ENCODE data around the gene SCAF1. TPM values are rescaled to one million over a fixed set of nuclear protein-coding genes. Genes with fewer than 3 reads are reported as not detected.

The SCAF1 gene
- total RNA-seq, 1 donor from 2014 or later = 42.5 TPM

- ATAC-seq = no peak
- no peak for DNase-seq (ENCODE audit: missing footprints)
- intact Hi-C loops (cut with DNase I) = loop anchor here (2.0 to 5.0 kb wide), 3 partner anchors 37 to 187 kb away; partner anchors contain the start of genes ALDH16A1, PIH1D1, PRMT1 and PRR12
Measured at GRCh38 chr19:49639401-49640112, 2.5 kb upstream of the SCAF1 start.

GRCh38 chr19:49640113-49640898, 1.7 kb upstream of the SCAF1 start, which contains the start of gene RRAS:
TSS of gene RRAS (minus strand) at chr19:49640143. CDS start at chr19:49640098, 45 bp downstream.
- DNase-seq (ENCODE audit: missing footprints) = peak; percentile 100
- intact Hi-C loops (cut with DNase I) = loop anchor here (2.0 to 5.0 kb wide), 3 partner anchors 36 to 188 kb away; partner anchors contain the start of genes ALDH16A1, PIH1D1, PRMT1 and PRR12
- ATAC-seq = peak; percentile 79

GRCh38 chr19:49642492-49643035, 555 bp downstream of the SCAF1 start:
- intact Hi-C loops (cut with DNase I) = loop anchor here (5.0 kb wide), 1 partner anchor 190 kb away; the partner anchor contains the start of genes ALDH16A1 and PIH1D1
- ATAC-seq = no peak
- DNase-seq (ENCODE audit: missing footprints) = no peak

DNA sequence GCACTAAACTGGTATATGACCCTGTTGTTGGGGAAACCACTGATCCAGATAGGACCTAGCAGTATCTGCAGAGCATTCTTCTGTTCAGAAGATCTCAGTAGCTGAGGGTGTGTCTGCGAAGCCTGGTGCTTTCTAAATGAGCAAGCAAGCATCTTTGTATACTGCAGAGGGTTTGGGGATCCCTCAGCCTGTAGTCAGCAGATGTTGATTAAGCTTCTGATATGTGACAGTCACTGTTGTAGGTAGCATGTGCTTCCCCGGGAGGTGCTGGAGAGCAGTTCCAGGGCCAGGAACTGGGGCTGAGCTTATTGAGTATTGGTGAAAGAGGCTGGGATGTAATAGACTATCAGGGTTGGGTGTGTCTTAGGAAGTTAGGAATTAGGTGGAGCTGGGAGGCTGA, 1.5 kb downstream of the SCAF1 start:
- no peak for DNase-seq (ENCODE audit: missing footprints)
- intact Hi-C loops (cut with DNase I) = loop anchor here (5.0 kb wide), 1 partner anchor 191 kb away; the partner anchor contains the start of genes ALDH16A1 and PIH1D1
- ATAC-seq = no peak

DNA sequence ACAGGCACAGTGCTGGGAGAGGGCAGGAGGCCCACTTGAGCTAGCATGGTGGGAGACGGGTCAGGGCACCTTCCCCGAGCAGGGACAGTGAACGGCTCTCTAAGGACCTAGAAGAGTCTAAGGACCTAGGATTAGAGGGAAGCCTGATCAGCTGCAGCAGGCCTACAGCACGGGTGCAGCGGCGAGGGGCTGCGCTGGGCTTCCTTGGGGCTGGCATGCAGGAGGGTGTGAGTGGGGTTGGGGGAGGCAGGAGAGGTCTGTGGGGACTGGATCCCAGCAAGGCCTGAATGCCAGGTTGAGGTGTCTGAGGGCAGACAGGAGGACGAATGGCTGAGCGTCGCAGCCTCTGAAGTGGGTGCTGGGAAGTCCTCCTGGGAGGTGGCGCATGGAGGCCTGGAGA, 3.6 kb downstream of the SCAF1 start:
- DNase-seq (ENCODE audit: missing footprints) = peak; percentile 9
- intact Hi-C loops (cut with DNase I) = no loop called here

GRCh38 chr19:49645995-49646394, 4.0 kb downstream of the SCAF1 start:
- intact Hi-C loops (cut with DNase I) = no loop called here
- DNase-seq (ENCODE audit: missing footprints) = no peak
- ATAC-seq = no peak

More for the DNA sequence above, 3.6 kb downstream of the SCAF1 start:
- ATAC-seq = no peak

DNA sequence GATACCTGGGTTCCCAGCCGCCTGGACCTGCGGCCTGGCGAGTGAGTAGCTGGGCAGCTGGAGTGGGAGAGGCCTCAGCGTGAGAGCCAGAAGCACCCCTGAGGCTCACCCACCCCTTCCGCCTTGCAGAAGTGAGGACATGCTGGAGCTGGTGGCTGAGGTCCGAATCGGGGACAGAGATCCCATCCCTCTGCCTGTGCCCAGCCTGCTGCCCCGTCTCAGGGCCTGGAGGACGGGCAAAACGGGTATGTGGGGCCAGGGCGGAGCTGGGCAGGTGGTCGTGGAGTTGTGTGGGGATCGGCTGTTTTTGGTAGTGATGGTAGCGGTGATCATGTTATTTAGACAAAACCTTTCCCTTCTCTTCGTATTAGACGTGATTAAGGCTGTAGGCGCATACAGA, 4.6 kb downstream of the SCAF1 start:
- ATAC-seq (no peak), DNase-seq (ENCODE audit: missing footprints) (no peak)
- intact Hi-C loops (cut with DNase I) = no loop called here

DNA sequence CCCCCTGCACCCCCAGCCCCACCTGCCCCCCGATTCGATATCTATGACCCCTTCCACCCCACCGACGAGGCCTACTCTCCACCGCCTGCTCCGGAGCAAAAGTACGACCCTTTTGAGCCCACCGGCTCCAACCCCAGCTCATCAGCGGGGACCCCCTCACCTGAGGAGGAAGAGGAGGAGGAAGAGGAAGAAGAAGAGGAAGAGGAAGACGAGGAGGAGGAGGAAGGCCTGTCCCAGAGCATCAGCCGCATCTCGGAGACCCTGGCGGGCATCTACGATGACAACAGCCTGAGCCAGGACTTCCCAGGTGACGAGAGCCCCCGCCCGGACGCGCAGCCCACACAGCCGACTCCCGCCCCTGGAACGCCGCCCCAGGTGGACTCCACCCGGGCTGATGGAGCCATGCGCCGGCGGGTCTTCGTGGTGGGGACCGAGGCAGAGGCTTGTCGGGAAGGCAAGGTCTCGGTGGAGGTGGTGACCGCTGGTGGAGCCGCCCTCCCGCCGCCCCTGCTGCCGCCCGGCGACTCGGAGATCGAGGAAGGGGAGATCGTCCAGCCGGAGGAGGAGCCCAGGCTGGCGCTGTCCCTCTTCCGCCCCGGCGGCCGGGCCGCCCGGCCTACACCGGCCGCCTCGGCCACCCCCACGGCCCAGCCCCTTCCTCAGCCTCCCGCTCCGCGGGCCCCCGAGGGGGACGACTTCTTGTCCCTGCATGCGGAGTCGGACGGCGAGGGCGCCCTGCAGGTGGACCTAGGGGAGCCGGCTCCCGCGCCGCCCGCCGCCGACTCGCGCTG, 9.2 kb downstream of the SCAF1 start:
- ATAC-seq = no peak
- DNase-seq (ENCODE audit: missing footprints) = no peak
- intact Hi-C loops (cut with DNase I) = no loop called here

GRCh38 chr19:49651820-49652550, 10.0 kb downstream of the SCAF1 start:
- intact Hi-C loops (cut with DNase I) = no loop called here
- DNase-seq (ENCODE audit: missing footprints) (no peak), ATAC-seq (no peak)

DNA sequence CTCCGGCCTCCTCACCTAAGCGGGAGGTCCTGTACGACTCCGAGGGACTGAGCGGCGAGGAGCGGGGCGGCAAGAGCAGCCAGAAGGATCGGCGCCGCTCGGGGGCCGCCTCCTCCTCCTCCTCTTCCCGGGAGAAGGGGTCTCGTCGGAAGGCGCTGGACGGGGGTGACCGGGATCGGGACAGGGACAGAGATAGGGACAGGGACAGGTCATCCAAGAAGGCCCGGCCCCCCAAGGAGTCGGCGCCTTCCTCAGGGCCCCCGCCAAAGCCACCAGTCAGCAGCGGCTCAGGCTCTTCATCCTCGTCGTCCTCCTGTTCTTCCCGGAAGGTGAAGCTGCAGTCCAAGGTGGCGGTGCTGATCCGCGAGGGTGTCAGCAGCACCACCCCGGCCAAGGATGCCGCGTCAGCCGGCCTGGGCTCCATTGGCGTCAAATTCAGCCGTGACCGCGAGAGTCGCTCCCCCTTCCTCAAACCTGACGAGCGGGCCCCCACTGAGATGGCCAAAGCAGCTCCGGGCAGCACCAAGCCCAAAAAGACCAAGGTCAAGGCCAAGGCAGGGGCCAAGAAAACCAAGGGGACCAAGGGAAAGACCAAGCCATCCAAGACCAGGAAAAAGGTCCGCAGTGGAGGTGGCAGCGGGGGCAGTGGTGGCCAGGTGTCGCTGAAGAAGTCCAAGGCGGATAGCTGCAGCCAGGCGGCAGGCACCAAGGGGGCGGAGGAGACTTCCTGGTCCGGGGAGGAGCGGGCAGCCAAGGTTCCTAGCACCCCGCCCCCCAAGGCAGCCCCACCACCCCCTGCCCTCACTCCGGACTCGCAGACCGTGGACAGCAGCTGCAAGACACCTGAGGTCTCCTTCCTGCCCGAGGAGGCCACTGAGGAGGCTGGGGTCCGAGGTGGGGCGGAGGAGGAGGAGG, 10.8 kb downstream of the SCAF1 start:
- intact Hi-C loops (cut with DNase I) = no loop called here
- peak; percentile 21 for DNase-seq (ENCODE audit: missing footprints)
- ATAC-seq = no peak

DNA sequence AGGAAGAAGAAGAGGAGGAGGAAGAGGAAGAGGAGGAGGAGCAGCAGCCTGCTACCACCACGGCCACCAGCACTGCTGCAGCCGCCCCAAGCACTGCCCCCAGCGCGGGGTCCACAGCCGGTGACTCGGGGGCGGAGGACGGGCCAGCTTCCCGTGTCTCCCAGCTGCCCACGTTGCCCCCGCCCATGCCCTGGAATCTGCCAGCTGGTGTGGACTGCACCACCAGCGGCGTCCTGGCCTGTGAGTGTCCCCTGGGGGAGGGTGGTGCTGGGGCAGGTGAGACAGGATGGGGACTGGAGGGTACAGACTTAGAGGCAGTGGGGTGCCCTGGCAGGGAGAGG, 11.4 kb downstream of the SCAF1 start:
- ATAC-seq (peak; percentile 9), DNase-seq (ENCODE audit: missing footprints) (peak; percentile 21)
- intact Hi-C loops (cut with DNase I) = no loop called here

DNA sequence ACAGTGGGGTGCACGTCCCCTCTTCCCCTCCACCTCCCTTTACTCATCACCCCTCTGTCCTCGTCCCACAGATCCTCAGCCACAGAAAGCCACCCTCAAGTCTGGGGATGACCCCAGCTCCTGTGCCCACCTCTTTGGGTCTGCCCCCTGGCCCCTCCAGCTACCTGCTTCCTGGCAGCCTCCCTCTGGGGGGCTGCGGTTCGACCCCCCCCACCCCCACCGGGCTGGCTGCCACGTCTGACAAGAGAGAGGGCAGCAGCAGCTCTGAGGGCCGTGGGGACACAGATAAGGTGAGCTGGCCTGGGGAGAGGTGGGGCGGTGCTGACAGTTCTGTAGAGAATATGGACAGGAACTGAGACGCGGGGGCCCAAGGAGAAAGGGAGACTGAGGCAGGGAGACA, 12.6 kb downstream of the SCAF1 start:
- DNase-seq (ENCODE audit: missing footprints) (peak; percentile 31), ATAC-seq (no peak)
- intact Hi-C loops (cut with DNase I) = no loop called here

- intact Hi-C loops (cut with DNase I) = no loop called here
- ATAC-seq (no peak), DNase-seq (ENCODE audit: missing footprints) (peak; percentile 58)
Measured at GRCh38 chr19:49655570-49656455, 13.8 kb downstream of the SCAF1 start.

DNA sequence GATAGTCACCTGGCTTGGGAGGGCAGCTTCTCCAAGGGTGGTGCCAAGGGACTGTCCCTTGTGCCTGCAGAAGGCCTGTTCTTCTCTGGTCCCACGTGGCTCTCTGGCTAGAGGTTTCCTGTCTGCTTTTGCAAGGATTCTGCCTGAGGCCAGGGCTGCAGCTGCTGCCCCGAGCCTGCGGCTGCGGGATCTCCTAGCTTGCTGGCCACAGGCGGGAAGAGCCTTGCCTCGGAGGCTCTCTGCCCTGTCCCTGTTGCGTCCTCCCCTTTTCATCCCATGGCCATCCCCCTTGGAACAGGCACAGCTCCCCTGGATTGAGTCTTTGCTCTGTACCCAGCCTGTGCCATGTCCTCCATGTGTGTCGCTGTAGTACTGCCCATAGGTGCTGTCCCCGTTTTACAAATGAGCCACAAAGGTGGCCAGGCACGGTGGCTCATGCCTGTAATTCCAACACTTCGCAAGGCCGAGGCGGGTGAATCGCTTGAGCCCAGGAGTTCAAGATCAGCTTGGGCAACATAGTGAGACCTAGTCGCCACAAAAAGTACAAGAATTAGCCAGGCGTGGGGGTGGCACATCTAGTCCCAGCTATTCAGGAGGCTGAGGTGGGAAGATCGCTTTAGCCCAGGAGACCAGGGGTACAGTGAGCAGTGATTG, 14.6 kb downstream of the SCAF1 start:
- DNase-seq (ENCODE audit: missing footprints) = peak; percentile 51
- no peak for ATAC-seq
- intact Hi-C loops (cut with DNase I) = no loop called here

DNA sequence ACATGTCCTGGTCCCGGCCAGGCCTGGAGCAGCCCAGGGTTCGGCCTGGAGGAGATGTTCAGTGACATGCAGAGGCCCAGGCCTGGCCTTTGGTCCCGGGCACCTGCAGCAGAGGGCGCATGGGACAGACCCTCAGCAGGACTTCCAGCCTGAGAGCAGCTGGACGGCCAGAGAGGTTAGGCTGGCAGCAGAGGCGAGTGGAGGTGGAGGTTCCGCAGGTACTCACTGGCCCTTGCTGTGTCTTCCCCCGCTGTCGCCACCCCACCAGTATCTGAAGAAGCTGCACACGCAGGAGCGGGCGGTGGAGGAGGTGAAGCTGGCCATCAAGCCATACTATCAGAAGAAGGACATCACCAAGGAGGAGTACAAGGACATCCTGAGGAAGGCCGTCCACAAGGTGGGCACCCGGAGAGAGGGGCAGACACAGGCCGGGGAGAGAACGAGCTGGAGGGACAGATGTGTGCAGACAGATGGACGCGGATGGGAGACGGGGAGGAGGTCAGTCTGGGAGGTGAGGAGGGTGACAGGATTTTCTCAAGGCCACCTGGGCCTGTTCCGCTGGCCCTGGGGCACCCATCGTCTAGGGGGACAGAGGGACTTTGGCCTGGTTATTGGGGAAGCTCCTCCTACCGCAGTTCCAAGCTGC, 15.6 kb downstream of the SCAF1 start:
- intact Hi-C loops (cut with DNase I) = no loop called here
- DNase-seq (ENCODE audit: missing footprints) (peak; percentile 3), ATAC-seq (no peak)
